Thyroid gland (tissue), 4 donors: Measurements from ENCODE around the gene HOXC10. TPM values are rescaled to one million over a fixed set of nuclear protein-coding genes. Genes with fewer than 3 reads are reported as not detected.

Experiments
- DNase-seq, 2 donors: peaks; one replicate each; pipeline ENCODE4 v3.0.0-alpha.2; 2019
- H3K27ac ChIP-seq, 3 donors: fragments of 200-600 bp; sonication (generic); 1 replicate in 2 of 3; 2 replicates in 1 of 3; pipeline ENCODE4 v1.5.1; 2016 to 2019; ENCODE audit warnings: mild to moderate bottlenecking in 1 of 3, moderate library complexity in 1 of 3
- H3K27me3 ChIP-seq: fragments of 200-600 bp; sonication (generic); one replicate; pipeline ENCODE4 v1.5.1; 2019
- H3K36me3 ChIP-seq, 2 donors: fragments of 200-600 bp; sonication (generic); one replicate each; pipeline ENCODE4 v1.5.1; 2016 to 2019
- H3K4me1 ChIP-seq, 2 donors: fragments of 200-600 bp; sonication (generic); one replicate each; pipeline ENCODE4 v1.5.1; 2017 to 2019
- H3K4me3 ChIP-seq, 3 donors: fragments of 200-600 bp; sonication (generic); replicated peaks in 1 of 3; 1 replicate in 2 of 3; 2 replicates in 1 of 3; pipeline ENCODE4 v1.5.1; 2016; ENCODE audit warnings: mild to moderate bottlenecking in 1 of 3
- H3K9me3 ChIP-seq: fragments of 200-600 bp; sonication (generic); one replicate; pipeline ENCODE4 v1.5.1; 2017
- CTCF ChIP-seq, 6 experiments: fragments of 200-600 bp in 3 of 6; fragments of 450-650 bp in 3 of 6; sonication (generic) in 3 of 6; IDR thresholded peaks; one replicate each; pipeline ENCODE4 v1.5.1; 2016 to 2019; ENCODE audit warnings: antibody characterized with exemption in 6 of 6, mild to moderate bottlenecking in 2 of 6, inconsistent platforms in 1 of 6, moderate library complexity in 1 of 6
- POLR2A ChIP-seq, 2 donors: fragments of 450-650 bp; IDR thresholded peaks; one replicate each; pipeline ENCODE4 v1.6.1; 2017; ENCODE audit warnings: antibody characterized with exemption in 2 of 2, mild to moderate bottlenecking in 2 of 2, moderate library complexity in 1 of 2
- WGBS, 2 donors: methylation state at CpG; one replicate each; pipeline ENCODE4 v1.1.5; 2017; 5-methylcytosine and 5-hydroxymethylcytosine counted together
- intact Hi-C: fragments of 100-400 bp; cut with DNase I; formaldehyde crosslinking; loops from one replicate; pipeline ENCODE4 v1.15.1; 2023
- total RNA-seq, 4 donors: library from RNA; depleted of rRNA; stranded (reverse); fragments of >200 nt; gene quantifications; one replicate each; pipeline ENCODE4 v1.2.3, GENCODE V29; 2016

Gene HOXC10
- total RNA-seq, 4 donors from 2014 or later, result not detected

- H3K9me3 ChIP-seq, result no peaks in the 10 kb centered on the region
- peaks cover 9 to 26% of the 10 kb centered on the region in 2 donors for H3K4me1 ChIP-seq
- DNase-seq, result no peak
- no peak overlapping the region for H3K27ac ChIP-seq
- intact Hi-C loops, result no loop called here
- H3K36me3 ChIP-seq, result no peaks in the 10 kb centered on the region
- WGBS, 2 donors, result 9 to 10% methylated on average over 30 to 31 of the region's 31 CpGs
- H3K4me3 ChIP-seq, result no peak overlapping the region
- no peak for TF ChIP-seq POLR2A (IDR thresholded peaks at IDR 0.05)
- TF ChIP-seq CTCF (IDR thresholded peaks at IDR 0.05), result no peak
- H3K27me3 ChIP-seq, result peaks cover 88% of the 10 kb centered on the region
Observed at GRCh38 chr12:53975479-53976152, 9.3 kb upstream of the HOXC10 start.

GRCh38 chr12:53976172-53976822 is 8.6 kb upstream of the HOXC10 start:
- intact Hi-C loops, result no loop called here
- H3K27me3 ChIP-seq, result peaks cover 87% of the 10 kb centered on the region
- TF ChIP-seq CTCF (IDR thresholded peaks at IDR 0.05) (no peak), POLR2A (IDR thresholded peaks at IDR 0.05) (no peak)
- no peak overlapping the region for H3K4me3 ChIP-seq
- H3K36me3 ChIP-seq, result no peaks in the 10 kb centered on the region
- peaks cover 9 to 26% of the 10 kb centered on the region in 2 donors for H3K4me1 ChIP-seq
- WGBS, 2 donors, result 14 to 20% methylated on average over 21 of the region's 21 CpGs
- DNase-seq, result no peak
- H3K27ac ChIP-seq, result no peak overlapping the region
- no peaks in the 10 kb centered on the region for H3K9me3 ChIP-seq

GRCh38 chr12:53976823-53977595 is 7.9 kb upstream of the HOXC10 start:
- Histone ChIP-seq H3K4me3 (no peak overlapping the region), H3K36me3 (no peaks in the 10 kb centered on the region), H3K27ac (no peak overlapping the region), H3K27me3 (peaks cover 87% of the 10 kb centered on the region), H3K9me3 (no peaks in the 10 kb centered on the region), H3K4me1 (peaks cover 9 to 26% of the 10 kb centered on the region in 2 donors)
- TF ChIP-seq POLR2A (IDR thresholded peaks at IDR 0.05) (no peak), CTCF (IDR thresholded peaks at IDR 0.05) (no peak)
- WGBS, 2 donors, result 11 to 13% methylated on average over 9 of the region's 9 CpGs
- intact Hi-C loops, result no loop called here
- DNase-seq, result no peak

GRCh38 chr12:53977596-53978445 is 7.1 kb upstream of the HOXC10 start:
- Histone ChIP-seq H3K27ac (no peak overlapping the region), H3K36me3 (no peaks in the 10 kb centered on the region), H3K9me3 (no peaks in the 10 kb centered on the region), H3K4me1 (peaks cover 9 to 26% of the 10 kb centered on the region in 2 donors), H3K27me3 (peaks cover 89% of the 10 kb centered on the region), H3K4me3 (no peak overlapping the region)
- 3 to 4% methylated on average over 11 of the region's 11 CpGs for WGBS, 2 donors
- no peak for DNase-seq
- TF ChIP-seq CTCF (IDR thresholded peaks at IDR 0.05), result no peak
- TF ChIP-seq POLR2A (IDR thresholded peaks at IDR 0.05), result no peak
- intact Hi-C loops, result no loop called here
